K562 (cell line): Measurements from ENCODE around the gene RGS4. TPM values are rescaled to one million over a fixed set of nuclear protein-coding genes. Genes with fewer than 3 reads are reported as not detected.
A peak's percentile ranks its signal among the peaks of the same experiment; 100 is the strongest.

Experiments used
- ATAC-seq: fragments of 200-7000 bp; cut with Tn5 transposase; 3 replicates; pipeline ENCODE4 v1.9.1; 2020; ENCODE audit warnings: moderate library complexity
- BruUV-seq: library from RNA; stranded (reverse); fragments of 400-500 nt; replicated peaks from 2 replicates; lab custom pipeline; 2021; lab: Mats Ljungman, UMichigan
- CTCF ChIA-PET: fragments of 300-600 bp; formaldehyde crosslinking; extraction: SDS; loops from one replicate; lab custom pipeline; 2021; ENCODE audit warnings: low intra/inter-chr PET ratio; lab: Yijun Ruan, JAX
- POLR2A ChIA-PET: fragments of 300-600, 350-650 bp; sonication (Branson Sonifier 250); formaldehyde crosslinking; extraction: SDS; loops from one replicate; lab custom pipeline; 2021; ENCODE audit warnings: antibody characterized with exemption, inconsistent platforms; lab: Yijun Ruan, JAX
- DNase-seq, 4 experiments: peaks; one replicate each; pipeline versions ENCODE4 v3.0.0 to v3.0.0-alpha.2; 2011 to 2018; ENCODE audit warnings: low spot score in 3 of 4, mixed read lengths in 3 of 4; ENCODE audit errors: extremely low read depth in 1 of 4
- FAIRE-seq: peaks from 2 replicates; lab custom pipeline; 2011; peaks lifted over from hg19 to GRCh38; lab: Jason Lieb, UNC
- H2AFZ ChIP-seq: 2 replicates; pipeline ENCODE4 v1.6.0; 2011; ENCODE audit warnings: low read depth, low read length, control low read depth, inconsistent platforms
- H3K27ac ChIP-seq: fragments of 200-600 bp; 3 replicates; pipeline ENCODE4 v1.8.0; 2011; ENCODE audit warnings: low read depth, mild to moderate bottlenecking, control low read depth, inconsistent platforms, low read length, moderate library complexity, mixed read lengths; ENCODE audit errors: extremely low read depth
- H3K27me3 ChIP-seq, 2 experiments: fragments of 300-600 bp in 1 of 2; 2 replicates in 1 of 2; 3 replicates in 1 of 2; pipeline versions ENCODE4 v1.6.0 to v1.8.0; 2011; ENCODE audit warnings: inconsistent platforms in 2 of 2, low read length in 2 of 2, mild to moderate bottlenecking in 1 of 2, mixed read lengths in 1 of 2, moderate library complexity in 1 of 2; ENCODE audit not compliant: control insufficient read depth in 2 of 2, insufficient read depth in 2 of 2
- H3K36me3 ChIP-seq: fragments of 300-600 bp; 3 replicates; pipeline ENCODE4 v1.8.0; 2011; ENCODE audit warnings: mild to moderate bottlenecking, low read length, inconsistent platforms; ENCODE audit not compliant: control insufficient read depth, insufficient read depth
- H3K4me1 ChIP-seq, 2 experiments: fragments of 200-600 bp in 1 of 2; replicated peaks in 1 of 2; 2 replicates in 1 of 2; 3 replicates in 1 of 2; pipeline versions ENCODE4 v1.5.1 to v1.8.0; 2011; ENCODE audit warnings: inconsistent platforms in 2 of 2, low read length in 2 of 2, mild to moderate bottlenecking in 1 of 2, mixed read lengths in 1 of 2, moderate library complexity in 1 of 2; ENCODE audit not compliant: control insufficient read depth in 2 of 2, insufficient read depth in 2 of 2
- H3K4me2 ChIP-seq: 2 replicates; pipeline ENCODE4 v1.6.1; 2011; ENCODE audit warnings: low read length, control low read depth, inconsistent platforms, mixed read lengths; ENCODE audit not compliant: insufficient read depth
- H3K4me3 ChIP-seq: fragments of 200-600 bp; sonication (generic), shearing (Covaris generic); 2 replicates; pipeline ENCODE4 v1.5.1; 2016; ENCODE audit warnings: control low read depth, inconsistent platforms
- H3K79me2 ChIP-seq: fragments of 200-600 bp; 3 replicates; pipeline ENCODE4 v1.8.0; 2011; ENCODE audit warnings: low read length, inconsistent platforms; ENCODE audit not compliant: control insufficient read depth, insufficient read depth
- H3K9ac ChIP-seq, 2 experiments: 2 replicates each; pipeline versions ENCODE4 v1.6.0 to v1.6.1; 2011; ENCODE audit warnings: low read depth in 2 of 2, low read length in 2 of 2, control low read depth in 1 of 2, inconsistent platforms in 1 of 2, mild to moderate bottlenecking in 1 of 2, mixed read lengths in 1 of 2; ENCODE audit not compliant: insufficient read depth in 1 of 2
- H3K9me1 ChIP-seq: one replicate; pipeline ENCODE4 v1.6.0; 2011; ENCODE audit warnings: inconsistent platforms, mild to moderate bottlenecking, low read length, moderate library complexity; ENCODE audit not compliant: control insufficient read depth, insufficient read depth
- H3K9me3 ChIP-seq: replicated peaks from 2 replicates; pipeline ENCODE4 v1.5.1; 2011; ENCODE audit warnings: low read depth, low read length, inconsistent platforms; ENCODE audit not compliant: control insufficient read depth, insufficient read depth
- H4K20me1 ChIP-seq: replicated peaks from 2 replicates; pipeline ENCODE4 v1.6.1; 2011; ENCODE audit warnings: low read length, inconsistent platforms, mixed read lengths; ENCODE audit not compliant: control insufficient read depth, insufficient read depth
- MTA3 ChIP-seq: fragments of 450-650 bp; formaldehyde crosslinking; IDR thresholded peaks from 2 replicates; pipeline ENCODE4 v1.6.1; 2017; ENCODE audit warnings: mild to moderate bottlenecking, borderline replicate concordance
- RUNX1 ChIP-seq: sonication (generic); IDR thresholded peaks from 2 replicates; pipeline ENCODE4 v1.6.1; 2016; ENCODE audit warnings: antibody characterized with exemption, low read depth
- TFAM ChIP-seq: fragments of 250-450 bp; sonication (Bioruptor Pico); conservative IDR thresholded peaks from 2 replicates; pipeline ENCODE4 v1.5.0; 2021; ENCODE audit warnings: mild to moderate bottlenecking, moderate library complexity
- ZNF764 ChIP-seq: fragments of 250-450 bp; sonication (Bioruptor Pico); IDR thresholded peaks from 2 replicates; pipeline ENCODE4 v1.4.0; 2020; ENCODE audit warnings: low read depth, mild to moderate bottlenecking, moderate library complexity
- WGBS: fragments of 100-300 bp; shearing (Covaris generic); methylation state at CpG from one replicate; pipeline ENCODE4 v1.1.6; 2016; ENCODE audit warnings: low coverage, mixed read lengths; ENCODE audit not compliant: insufficient coverage; ENCODE audit errors: missing lambda C conversion rate; 5-methylcytosine and 5-hydroxymethylcytosine counted together
- in situ Hi-C: fragments of 300-500 bp; cut with MboI; formaldehyde crosslinking; loops from 4 replicates; pipeline ENCODE4 v1.15.0; 2018; ENCODE audit warnings: inconsistent platforms, mixed read lengths
- intact Hi-C: fragments of 100-400 bp; cut with micrococcal nuclease; formaldehyde crosslinking; loops from 2 replicates; pipeline ENCODE4 v1.14.2; 2022
- polyA plus RNA-seq, 8 experiments: library from polyadenylated mRNA; depleted of rRNA in 4 of 8; stranded (reverse) in 5 of 8; unstranded in 3 of 8; fragments of >200 nt; fragmentation: Nextera tagmentation in 2 of 8; fragmentation: Illumina TruSeq in 1 of 8; extraction: Ambion mirVana in 2 of 8; extraction: Trizol in 1 of 8; gene quantifications; 2 replicates each; pipeline versions ENCODE4 v1.2.1 to v1.2.3, GENCODE V29; 2011 to 2014; ENCODE audit warnings: inconsistent platforms in 1 of 8, missing spikeins in 1 of 8
- total RNA-seq, 7 experiments: library from RNA; depleted of rRNA in 6 of 7; stranded (reverse); fragments of >200 nt in 6 of 7; fragmentation: Illumina TruSeq in 2 of 7; extraction: Trizol in 2 of 7; gene quantifications; 2 replicates each; pipeline versions ENCODE4 v1.2.1 to v1.2.3, GENCODE V29; 2011 to 2021; ENCODE audit warnings: low replicate concordance in 1 of 7
- TF ChIP-seq, protein P1 (sequence below): fragments of 450-650 bp; formaldehyde crosslinking; IDR thresholded peaks from 2 replicates; pipeline ENCODE4 v1.4.0; 2020; ENCODE audit warnings: mild to moderate bottlenecking, mixed read lengths

RGS4 gene
- total and polyA plus RNA-seq, 9 of the 15 experiments (the other 6 are each of a cell fraction or from before 2014, with no cell fraction given): not detected

DNA sequence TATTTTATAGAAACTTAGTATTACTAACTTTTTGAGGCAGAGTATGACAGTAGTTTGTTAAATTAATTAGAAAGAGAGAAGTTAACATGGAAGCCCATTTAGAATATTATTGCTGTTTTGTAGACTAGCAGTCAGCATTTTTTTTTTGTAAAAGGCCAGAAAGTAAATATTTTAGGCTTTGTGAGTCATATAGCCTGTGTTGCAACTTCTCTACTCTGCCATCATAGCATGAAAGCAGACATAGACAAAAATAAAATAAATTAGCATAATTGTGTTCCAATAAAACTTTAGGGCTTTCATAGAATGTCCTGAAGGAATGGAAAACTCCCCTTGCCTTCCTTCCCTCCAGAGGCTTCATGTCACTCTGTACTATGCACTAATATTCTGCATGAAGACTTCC lies 12.3 kb upstream of the RGS4 start:
- Histone ChIP-seq H3K27ac (no peak overlapping the region), H3K27me3 (no peaks in the 10 kb centered on the region), H3K4me3 (no peak overlapping the region), H2AFZ (no peak overlapping the region), H3K79me2 (no peaks in the 10 kb centered on the region), H3K36me3 (no peaks in the 10 kb centered on the region), H3K9me3 (no peaks in the 10 kb centered on the region), H3K4me2 (no peak overlapping the region), H4K20me1 (no peaks in the 10 kb centered on the region), H3K4me1 (no peaks in the 10 kb centered on the region), H3K9me1 (no peaks in the 10 kb centered on the region), H3K9ac (no peak overlapping the region)
- ChIA-PET CTCF (no interaction called here), POLR2A (interaction anchor here (1.5 kb wide), 1 partner anchor 13 kb away, joined by 3 read pairs; the partner anchor contains the start of gene RGS4)
- in situ Hi-C loops: no loop called here
- no peak for DNase-seq
- no peak for ATAC-seq
- no peak for FAIRE-seq
- intact Hi-C loops: no loop called here
- no peak for TF ChIP-seq ZNF764 (CRISPR knock-in tag)
- TF ChIP-seq TFAM (CRISPR knock-in tag): no peak
- no peak for TF ChIP-seq RUNX1
- BruUV-seq: no TSS peak

- Histone ChIP-seq H3K79me2 (no peaks in the 10 kb centered on the region), H3K27ac (no peak overlapping the region), H4K20me1 (no peaks in the 10 kb centered on the region), H3K9me3 (no peaks in the 10 kb centered on the region), H3K36me3 (no peaks in the 10 kb centered on the region)
- no peak for DNase-seq
- no peak for FAIRE-seq
- intact Hi-C loops: no loop called here
- ATAC-seq: no peak
- TF ChIP-seq, protein P1, sequence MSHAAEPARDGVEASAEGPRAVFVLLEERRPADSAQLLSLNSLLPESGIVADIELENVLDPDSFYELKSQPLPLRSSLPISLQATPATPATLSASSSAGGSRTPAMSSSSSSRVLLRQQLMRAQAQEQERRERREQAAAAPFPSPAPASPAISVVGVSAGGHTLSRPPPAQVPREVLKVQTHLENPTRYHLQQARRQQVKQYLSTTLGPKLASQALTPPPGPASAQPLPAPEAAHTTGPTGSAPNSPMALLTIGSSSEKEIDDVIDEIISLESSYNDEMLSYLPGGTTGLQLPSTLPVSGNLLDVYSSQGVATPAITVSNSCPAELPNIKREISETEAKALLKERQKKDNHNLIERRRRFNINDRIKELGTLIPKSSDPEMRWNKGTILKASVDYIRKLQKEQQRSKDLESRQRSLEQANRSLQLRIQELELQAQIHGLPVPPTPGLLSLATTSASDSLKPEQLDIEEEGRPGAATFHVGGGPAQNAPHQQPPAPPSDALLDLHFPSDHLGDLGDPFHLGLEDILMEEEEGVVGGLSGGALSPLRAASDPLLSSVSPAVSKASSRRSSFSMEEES (CRISPR knock-in tag): peak; percentile 80
- no peak for TF ChIP-seq MTA3
- TF ChIP-seq, all 486 proteins: peak for 1
- no peak overlapping the region for H2AFZ ChIP-seq
- H3K4me1 ChIP-seq: no peaks in the 10 kb centered on the region
- in situ Hi-C loops: no loop called here
- H3K4me2 ChIP-seq: no peak overlapping the region
- ChIA-PET POLR2A (interaction anchor here (0.6 to 1.4 kb wide), 3 partner anchors 9 to 156 kb away, joined by 3 to 7 read pairs (median 3); partner anchors contain the start of gene RGS4), CTCF (no interaction called here)
- no peak overlapping the region for H3K9ac ChIP-seq
- BruUV-seq: no TSS peak
- WGBS: 5% methylated on average over 1 of the region's 1 CpG
- H3K27me3 ChIP-seq: no peaks in the 10 kb centered on the region
- no peaks in the 10 kb centered on the region for H3K9me1 ChIP-seq
- no peak overlapping the region for H3K4me3 ChIP-seq
Measured at GRCh38 chr1:163060343-163061007, 8.7 kb upstream of the RGS4 start.
